HG03280 (cell line): ENCODE results near the gene TBC1D14.
"Not testable (repeated sequence)": the region's sequence is repeated elsewhere in the genome, so short reads cannot be mapped to it uniquely, and the experiment has no call there.

ENCODE experiments used
- ATAC-seq: cut with Tn5 transposase; IDR thresholded peaks from one replicate; pipeline ENCODE4 v1.9.1; 2021; ENCODE audit warnings: mild to moderate bottlenecking, moderate library complexity; ENCODE audit not compliant: unreplicated experiment

Gene TBC1D14

DNA sequence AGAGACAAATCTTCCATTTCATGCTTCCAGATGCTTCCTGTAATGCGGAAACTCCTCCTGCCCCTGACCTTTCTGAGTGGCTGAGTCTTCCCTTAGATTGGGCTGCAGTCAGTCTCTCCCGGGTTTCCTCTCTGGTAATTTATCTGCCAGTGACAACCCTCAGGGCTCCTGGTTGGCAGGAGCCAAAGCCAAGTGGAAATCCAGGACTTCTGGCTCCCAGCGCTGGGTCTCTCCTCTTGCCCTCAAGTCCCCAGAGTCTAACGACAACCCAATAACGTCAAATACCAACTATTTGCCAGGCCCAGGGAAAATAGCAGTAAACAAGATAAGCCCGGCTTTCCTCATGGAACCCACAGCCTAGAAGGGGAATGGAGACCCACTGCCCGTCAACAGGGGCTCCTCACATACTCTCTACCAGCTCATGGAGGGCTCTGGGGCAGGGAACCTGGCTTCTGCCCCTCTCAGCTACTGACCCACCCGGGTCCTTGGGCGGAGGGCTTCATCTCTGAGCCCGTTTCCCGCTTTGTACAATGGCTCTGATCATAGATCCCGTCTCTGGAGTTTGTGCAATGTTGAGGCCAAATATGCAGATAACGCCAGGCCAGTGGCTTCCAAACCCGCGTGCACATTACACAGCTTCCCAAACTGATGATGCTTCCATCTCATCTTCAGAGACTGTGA is 1.1 kb upstream of the TBC1D14 start:
- ATAC-seq: no peak

DNA sequence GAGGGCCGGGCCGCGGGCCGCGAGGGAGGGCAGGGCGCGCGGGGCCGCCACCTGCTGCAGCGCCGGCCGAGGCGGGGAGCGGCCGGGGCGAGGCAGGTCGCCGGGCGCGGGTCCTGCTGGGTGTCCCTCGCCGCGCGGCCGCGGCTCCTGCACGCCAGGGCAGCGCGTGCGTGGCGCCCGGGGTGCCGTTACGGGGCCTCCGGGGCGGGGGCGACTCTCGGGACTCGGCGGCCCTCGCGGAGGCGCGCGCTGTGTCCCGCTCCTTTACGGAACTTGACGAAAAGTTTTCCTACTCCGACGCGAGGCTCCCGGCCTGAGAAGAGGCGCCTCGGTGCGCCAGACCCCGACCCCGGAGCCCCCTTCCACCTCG is 329 bp downstream of the TBC1D14 start:
- ATAC-seq: peak; percentile 30

DNA sequence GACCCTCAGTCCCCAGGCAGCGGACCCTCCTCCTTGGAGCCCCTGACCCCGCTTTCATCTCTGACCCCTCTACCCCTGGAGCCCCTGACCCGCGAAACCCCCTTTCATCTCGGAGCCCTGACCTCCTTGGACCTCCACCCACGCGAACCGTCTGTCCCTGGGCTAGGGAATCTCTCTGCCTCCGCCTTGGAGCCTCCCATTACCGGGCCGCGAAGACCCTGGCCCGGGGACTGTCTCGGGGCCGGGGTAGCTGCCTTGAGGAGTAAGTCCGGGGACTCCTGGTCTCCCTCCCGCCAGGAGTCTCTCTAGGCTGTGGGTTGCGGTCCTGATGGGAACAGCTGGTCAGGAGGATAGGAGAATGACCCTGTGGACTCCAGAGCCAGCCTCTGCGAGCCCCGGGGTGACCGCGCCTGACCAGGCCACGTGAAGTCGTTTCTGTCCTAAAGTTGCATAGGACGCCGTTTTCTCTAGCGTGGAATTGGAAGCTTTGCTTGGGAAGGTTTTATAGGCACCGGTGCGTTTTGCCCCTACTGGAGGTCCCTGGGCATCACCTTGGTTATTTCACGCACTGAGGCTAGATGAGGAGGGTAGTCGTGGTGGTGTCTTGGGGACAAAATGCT is 824 bp downstream of the TBC1D14 start:
- ATAC-seq: no peak

DNA sequence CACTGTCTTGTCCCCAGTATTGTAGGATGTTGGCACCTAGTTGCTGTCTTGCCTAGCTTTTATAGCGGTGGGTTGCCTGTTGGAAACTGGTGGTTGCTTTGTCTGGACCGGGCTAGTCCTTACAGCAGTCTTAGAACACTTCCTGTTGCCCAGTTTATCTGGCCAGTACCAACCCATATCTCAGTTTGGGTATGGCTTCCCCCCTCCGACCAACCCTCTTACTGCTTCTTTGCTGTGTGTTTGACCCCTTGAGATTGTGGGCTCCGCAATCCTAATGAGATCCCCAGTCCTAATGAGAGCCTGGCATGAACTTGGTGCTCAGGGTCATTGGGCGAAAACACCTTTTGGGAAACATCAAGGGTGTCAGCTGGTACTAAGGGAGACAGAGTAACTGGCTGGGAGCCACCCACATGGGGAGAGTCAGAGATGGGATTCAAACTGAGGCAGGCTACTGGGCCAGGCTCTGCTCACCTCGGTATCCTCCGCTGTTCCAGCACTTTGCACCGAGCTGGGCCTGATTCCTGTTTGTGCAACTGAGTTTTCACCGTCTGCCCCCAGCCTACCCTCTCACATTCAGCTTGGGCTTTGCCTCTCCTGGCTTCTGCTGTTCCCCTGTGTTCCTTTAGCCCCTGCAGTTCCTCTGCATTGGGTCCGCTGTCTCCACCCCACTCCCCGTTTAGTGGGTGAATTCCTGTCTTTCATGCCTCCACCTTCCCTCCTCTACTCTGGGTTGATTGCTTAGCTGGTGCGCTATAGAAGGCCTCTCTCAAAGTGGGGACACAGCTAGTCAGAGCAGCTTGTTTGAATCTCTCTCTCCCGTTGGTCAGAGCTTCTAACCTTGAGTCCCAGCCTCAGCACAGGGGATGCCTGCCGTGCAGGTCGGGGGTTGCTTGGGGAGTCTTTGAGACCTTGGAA is 1.6 kb downstream of the TBC1D14 start:
- ATAC-seq: no peak

DNA sequence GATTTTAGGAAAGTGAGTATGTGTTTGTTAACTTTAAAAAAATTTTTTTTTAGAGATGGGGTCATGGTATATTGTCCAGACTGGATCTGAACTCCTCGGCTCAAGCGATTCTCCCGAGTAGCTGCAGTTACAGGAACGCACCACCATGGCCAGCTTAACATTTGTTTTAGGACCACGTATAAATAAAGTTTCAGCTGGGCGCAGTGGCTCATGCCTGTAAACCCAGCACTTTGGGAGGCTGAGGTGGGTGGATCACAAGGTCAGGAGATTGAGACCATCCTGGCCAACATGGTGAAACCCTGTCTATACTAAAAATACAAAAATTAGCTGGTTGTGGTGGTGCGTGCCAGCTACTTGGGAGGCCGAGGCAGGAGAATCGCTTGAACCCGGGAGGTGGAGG is 2.3 kb downstream of the TBC1D14 start:
- not testable (repeated sequence) for ATAC-seq

DNA sequence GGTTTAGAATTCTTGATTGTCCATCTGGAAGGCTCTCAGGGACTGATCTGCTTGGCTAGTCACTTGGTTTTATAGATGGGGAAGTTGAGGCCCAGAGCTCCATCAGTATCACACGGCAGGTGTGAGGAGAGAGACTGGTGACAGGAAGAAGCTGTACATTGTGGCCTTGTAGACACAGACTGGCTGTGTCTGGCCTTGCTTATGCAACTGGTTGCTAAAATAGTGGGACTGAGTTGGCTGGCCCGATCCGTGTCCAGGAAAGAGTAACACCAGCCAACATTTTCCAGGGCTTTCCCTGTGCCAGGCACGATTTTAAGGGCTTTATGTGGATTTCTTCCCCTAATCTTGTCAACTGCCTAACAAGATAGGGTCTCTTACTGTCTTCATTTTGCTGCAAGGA is 2.8 kb downstream of the TBC1D14 start:
- no peak for ATAC-seq

DNA sequence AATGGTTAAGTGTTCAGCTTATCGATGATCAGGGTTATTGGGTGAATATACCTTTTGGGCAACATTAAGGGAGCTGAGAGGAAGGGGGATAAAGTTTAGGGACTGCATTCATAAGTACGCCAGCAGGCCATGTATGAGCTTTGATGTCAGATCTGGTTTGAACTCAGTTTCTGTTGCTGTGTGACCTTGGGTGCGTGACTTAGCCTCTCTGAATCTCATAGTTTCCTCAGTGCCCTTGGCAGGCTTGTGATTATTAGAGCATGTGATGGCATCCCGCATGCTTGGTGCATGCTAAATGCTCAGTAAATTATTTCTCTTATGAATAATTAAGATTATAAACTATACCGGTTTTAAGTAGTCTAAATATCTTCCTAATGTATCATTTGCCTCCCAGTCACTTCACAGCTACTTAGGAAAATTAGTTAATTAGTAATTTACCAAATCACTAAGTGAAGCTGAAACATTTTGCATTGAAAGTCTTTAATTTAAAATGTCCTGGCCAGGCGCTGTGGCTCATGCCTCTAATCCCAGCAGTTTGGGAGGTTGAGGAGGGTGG is 3.8 kb downstream of the TBC1D14 start:
- ATAC-seq: no peak

DNA sequence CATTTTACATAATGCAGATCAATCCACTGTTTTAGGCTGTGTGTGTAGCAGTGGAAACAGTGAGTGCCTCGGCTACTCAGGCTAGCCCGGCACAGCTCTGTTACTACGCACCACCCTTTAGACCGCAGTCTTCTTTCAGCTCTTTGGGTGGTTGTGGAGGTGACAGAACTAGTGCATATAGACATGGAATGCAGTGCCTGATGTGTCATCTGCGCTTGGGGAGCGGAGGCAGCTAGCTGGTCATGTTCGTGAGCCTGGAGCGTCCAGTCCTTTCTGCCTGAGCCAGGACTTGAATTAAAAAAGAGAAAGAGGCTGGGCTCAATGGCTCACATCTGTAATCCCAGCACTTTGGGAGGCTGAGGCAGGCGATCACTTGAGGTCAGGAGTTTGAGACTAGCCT is 4.8 kb downstream of the TBC1D14 start:
- ATAC-seq: no peak

DNA sequence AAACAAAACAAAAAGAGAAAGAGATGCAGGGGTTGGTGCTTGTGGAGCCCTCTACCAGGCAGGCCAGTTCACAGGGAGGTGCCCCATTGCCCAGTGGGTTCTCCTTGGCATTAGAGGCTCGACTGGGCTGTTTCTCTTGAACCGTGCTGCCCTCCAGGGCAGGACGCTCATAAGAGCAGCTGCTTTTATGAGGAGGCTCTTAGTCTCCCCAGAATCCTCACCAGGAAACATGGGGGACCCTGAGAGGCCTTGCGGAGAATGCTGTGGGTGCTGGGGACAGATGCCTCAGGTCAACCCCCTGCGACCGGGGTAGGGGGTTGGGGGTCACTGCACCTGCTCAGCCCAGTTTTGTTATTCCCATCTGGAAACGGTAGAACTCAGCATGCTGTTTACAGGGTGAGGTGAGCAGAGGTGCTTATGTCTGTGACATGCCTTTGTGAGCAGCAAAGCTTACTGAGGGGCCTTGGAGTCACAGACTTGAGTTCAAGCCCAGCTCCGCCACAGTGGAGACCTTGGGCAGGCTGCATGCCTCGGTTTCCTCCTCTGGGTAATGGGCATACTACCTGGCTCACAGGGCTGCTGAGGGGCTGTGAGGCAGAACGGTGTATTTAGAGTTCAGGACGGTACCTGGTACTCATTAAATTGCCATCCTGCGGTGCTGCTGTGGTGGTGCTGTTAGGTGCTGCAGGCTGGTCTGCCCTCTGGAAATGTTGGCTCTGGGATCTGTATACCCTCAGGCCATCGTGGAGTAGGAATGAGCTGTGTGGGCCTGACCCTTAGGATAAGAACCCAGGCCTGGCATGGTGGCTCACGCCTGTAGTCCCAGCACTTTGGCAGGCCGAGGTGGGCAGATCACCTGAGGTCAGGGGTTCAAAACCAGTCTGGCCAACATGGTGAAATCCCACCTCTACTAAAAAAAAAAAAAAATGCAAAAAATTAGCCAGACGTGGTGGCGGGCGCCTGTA is 5.7 kb downstream of the TBC1D14 start:
- no peak for ATAC-seq

DNA sequence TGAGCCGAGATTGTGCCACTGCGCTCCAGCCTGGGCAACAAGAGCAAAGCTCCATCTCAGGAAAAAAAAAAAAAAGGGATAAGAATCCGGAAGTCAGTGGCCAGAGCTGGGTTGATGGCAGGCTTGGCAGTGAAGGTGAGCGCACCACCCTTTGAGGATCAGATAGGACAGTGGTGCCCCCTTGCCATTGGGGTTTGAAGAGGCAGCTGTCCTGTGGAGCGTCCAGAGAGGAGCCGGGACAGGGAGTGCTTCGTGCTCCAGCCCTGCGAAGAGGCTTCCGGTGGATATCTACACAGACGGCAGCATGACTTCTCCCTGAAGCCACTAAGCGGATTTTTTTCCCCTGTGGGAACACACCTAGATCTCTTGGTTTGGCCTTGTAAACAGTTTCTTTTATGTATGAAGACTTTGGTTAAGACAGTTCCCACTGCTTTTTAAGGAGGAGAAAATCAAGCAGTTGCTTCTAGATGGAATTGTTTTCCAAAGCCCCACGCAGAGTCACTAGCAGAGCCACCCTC is 6.5 kb downstream of the TBC1D14 start:
- ATAC-seq: no peak

DNA sequence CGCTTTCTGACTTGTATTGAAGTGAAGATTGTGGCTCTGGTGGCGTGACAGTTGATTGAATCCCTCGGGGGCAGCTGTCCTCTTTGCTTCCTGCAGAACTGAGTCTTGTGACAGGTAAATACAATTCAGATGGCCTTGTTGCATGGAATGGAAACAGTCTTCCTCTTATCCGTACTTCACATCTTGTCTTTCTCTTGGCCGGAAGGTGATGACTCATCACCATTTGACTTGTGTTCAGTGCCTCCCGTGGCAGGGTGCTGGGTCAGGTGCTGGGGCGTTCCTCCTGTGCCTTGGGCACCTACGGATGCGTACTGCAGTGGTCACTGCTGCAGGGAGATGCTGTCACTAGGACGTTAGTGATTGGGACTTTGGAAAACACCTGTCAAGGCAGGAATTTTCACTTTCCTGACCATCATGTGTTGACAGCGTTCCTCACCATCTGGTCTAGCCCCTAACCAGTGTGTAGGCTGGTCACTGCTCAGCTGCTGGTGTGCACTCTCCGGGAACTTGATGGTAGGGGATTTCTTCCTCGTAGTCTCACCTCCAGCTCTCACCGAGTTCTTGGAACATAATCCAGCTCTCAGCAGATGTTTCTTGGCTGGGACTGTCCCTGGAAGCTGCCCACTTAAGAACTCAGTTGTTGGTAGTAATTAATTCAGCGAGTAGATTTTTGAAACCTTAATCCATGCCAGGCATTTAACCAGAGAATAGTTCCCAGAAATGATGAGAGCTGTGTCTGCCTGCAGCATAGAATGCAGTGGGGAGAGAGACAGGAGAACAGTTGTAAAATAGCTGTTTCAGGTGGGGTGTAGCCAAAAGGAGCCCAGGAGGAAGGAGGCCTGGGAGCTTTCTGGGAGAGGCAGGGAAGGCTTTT is 7.2 kb downstream of the TBC1D14 start:
- no peak for ATAC-seq

DNA sequence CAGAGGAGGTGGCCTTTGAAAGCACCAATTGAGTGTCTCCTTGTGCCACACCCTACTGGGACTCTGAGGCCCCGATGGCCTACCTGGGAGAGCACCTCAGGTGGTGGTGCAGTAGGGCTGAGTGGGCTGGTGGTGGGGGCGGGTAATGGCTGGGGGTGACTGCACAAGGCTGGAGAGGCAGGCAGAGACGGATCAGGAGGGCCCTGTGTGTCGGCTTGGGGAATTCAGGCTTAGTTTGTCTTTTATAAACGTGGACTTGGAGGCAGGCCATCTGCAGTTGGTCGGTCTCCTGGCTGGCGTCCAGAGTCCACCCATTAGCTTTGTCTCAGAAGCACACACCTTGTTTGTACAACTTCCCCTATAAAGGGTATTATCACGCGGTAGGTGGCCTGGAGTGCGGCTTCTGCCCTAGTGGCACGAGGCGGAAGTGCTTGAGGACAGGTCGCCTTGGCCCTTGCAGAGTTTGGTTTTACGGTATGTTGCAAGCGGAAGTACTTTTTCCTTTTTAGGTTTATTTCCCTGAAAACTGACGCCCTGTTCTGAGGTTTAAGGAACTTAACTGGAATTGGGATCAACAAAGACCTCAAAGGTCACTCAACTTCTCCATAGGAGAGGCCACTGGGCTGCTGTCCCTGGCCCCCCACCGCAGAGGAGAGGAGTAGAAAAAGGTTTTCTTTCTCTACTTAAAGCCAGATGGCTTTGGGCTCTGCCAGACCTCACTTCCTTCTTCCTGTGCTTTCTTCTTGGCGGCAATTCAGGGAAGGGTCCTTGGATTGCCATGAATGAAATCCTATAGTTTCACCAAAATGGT is 8.0 kb downstream of the TBC1D14 start:
- ATAC-seq: no peak

DNA sequence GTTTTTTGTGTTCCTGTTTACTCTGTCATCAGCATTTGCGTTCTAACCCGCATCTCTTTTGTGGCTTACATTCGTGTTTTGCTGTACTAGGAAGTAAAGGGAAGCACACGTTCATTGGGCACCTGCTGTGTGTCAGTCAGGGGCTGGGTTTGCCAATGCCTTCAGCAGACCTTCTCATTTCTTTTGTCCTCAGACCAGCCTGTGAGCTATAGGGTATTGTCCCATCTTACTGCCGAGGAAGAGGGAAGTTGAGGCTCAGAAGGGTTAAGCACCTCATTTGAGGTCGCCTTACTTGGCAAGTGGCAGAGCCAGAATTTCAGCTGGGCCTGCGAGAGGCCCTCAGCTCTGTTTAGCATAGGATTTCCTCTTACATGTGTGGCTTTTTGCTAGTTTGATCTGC is 8.7 kb downstream of the TBC1D14 start:
- no peak for ATAC-seq

DNA sequence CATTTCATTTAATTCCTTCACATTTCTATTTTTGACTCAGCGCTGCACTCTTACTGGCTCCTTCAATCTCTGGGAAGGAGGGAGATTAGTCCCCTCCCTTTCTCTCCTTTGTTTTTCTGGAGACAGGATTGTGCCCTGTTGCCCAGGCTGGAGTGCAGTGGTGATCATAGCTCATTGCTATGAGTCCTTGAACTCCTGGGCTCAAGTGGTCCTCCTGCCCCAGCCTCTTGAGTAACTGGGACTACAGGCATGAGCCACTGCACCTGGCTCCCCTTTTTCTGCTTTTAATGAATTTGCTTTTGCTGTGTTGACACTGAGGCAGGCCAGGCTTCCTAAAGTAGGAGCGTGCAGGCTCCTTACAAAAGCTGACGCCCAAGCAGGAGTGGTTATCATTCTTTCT is 10.5 kb downstream of the TBC1D14 start:
- ATAC-seq: no peak

DNA sequence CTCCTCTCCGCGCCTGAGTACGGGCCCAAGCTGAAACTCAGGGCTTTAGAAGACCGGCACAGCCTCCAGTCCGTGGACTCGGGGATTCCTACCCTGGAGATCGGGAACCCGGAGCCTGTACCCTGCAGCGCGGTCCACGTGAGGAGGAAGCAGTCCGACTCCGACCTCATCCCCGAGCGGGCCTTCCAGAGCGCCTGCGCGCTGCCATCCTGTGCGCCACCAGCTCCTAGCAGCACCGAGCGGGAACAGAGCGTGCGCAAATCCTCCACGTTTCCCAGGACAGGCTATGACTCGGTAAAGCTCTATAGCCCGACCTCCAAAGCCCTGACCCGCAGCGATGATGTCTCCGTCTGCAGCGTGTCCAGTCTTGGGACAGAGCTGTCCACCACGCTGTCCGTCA is 13.9 kb downstream of the TBC1D14 start:
- no peak for ATAC-seq

DNA sequence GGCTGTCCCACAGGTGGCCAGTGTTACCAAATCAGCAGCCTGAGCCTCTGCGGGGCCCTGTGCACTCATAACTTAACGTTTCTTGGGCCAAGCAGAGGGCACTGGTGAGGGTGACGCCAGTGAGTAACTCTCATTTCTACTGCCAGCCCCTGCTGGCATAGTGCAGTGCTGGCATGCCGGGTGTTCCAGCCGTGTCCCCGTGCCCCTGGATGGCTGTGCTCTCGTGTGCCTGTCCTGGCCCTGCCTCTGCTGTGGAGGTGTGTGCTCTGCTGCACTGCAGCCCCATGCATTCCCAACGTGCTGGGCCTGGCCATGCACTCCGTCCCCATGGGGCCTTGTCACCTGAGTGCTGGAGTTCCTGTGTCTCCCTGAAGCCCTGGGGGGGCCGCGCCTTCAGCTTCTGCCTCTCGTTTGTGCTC is 14.7 kb downstream of the TBC1D14 start:
- ATAC-seq: no peak

DNA sequence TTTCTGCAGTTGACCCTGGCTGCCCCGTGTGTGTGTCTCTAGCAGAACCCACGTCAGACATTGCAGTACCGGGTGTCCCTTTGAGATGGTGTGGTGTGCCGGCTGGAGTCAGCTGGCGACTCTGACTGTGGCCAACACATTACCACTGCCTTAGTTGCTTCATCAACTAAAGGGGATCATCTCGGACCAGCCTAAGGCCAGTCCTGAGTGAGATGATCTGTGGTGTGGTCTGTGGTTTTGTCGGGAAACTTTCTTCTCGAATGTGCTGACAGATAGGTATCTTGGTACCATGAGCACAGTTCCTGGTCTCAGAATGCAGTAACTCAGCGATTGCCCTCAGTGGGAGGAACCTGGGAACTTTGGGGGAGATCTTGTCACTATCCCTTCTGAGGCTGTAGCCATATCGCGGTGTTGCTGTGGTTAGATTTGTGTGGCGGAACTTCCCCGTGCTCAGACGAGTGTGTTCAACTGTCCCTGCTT is 15.8 kb downstream of the TBC1D14 start:
- no peak for ATAC-seq

DNA sequence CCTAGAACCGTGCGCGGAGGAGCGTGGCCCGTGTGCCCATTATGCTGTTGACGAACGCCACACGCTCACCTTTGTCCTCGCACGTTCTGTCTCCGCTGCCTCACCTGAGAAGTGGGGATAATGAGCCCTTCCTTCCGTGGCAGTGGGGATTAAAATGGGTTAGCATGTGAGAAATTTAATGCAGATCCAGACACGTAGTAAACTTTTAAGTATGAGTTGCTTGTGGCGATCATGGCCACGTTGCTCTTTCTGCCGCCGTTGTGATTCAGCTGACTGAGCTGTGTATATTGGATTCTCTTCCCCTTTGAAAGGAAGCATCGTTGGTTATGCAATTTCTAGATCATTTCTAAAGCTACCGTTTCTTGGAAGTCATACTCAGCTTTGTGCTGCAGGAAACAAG is 16.5 kb downstream of the TBC1D14 start:
- no peak for ATAC-seq
